Measurements from ENCODE around the gene CCDC71.
A peak's percentile ranks its signal among the peaks of the same experiment; 100 is the strongest.

The CCDC71 gene

GRCh38 chr3:49165771-49166751 lies at the start of gene CCDC71:
Gene CCDC71 (minus strand): TSS chr3:49166331. CDS start chr3:49164208, 2,123 bp downstream.
- DNase-seq (ENCODE audit: low read depth in 2 of 2): peak; percentile 56 to 70

GRCh38 chr3:49213998-49214397 lies 47.9 kb upstream of the CCDC71 start:
- no peak for DNase-seq (ENCODE audit: low read depth in 2 of 2)

- DNase-seq (ENCODE audit: low read depth in 2 of 2): no peak
These were observed 47.4 kb upstream of the CCDC71 start for GRCh38 chr3:49213541-49213943.

GRCh38 chr3:49199900-49200281 lies 33.8 kb upstream of the CCDC71 start:
- no peak for DNase-seq (ENCODE audit: low read depth in 2 of 2)

- DNase-seq (ENCODE audit: low read depth in 2 of 2): no peak
These were observed 33.2 kb upstream of the CCDC71 start for GRCh38 chr3:49199239-49199899.

GRCh38 chr3:49198611-49199230 lies 32.6 kb upstream of the CCDC71 start:
- DNase-seq (ENCODE audit: low read depth in 2 of 2): no peak

- DNase-seq (ENCODE audit: low read depth in 2 of 2): no peak
These were observed 32.0 kb upstream of the CCDC71 start for GRCh38 chr3:49198161-49198560.

GRCh38 chr3:49191741-49192140 lies 25.6 kb upstream of the CCDC71 start:
- DNase-seq (ENCODE audit: low read depth in 2 of 2): no peak

- DNase-seq (ENCODE audit: low read depth in 2 of 2): no peak
These were observed 17.7 kb upstream of the CCDC71 start for GRCh38 chr3:49183873-49184272.

- DNase-seq (ENCODE audit: low read depth in 2 of 2): no peak
These were observed 16.6 kb upstream of the CCDC71 start for GRCh38 chr3:49182682-49183081.

- no peak for DNase-seq (ENCODE audit: low read depth in 2 of 2)
These were observed 15.2 kb upstream of the CCDC71 start for GRCh38 chr3:49181351-49181750.

GRCh38 chr3:49180116-49180515 lies 14.0 kb upstream of the CCDC71 start:
- DNase-seq (ENCODE audit: low read depth in 2 of 2): no peak

GRCh38 chr3:49177073-49177472 lies 10.9 kb upstream of the CCDC71 start:
- no peak for DNase-seq (ENCODE audit: low read depth in 2 of 2)

- DNase-seq (ENCODE audit: low read depth in 2 of 2): no peak
These were observed 9.4 kb upstream of the CCDC71 start for GRCh38 chr3:49175530-49175929.

- no peak for DNase-seq (ENCODE audit: low read depth in 2 of 2)
These were observed 8.4 kb upstream of the CCDC71 start for GRCh38 chr3:49174397-49174985.

- no peak for DNase-seq (ENCODE audit: low read depth in 2 of 2)
These were observed 7.7 kb upstream of the CCDC71 start for GRCh38 chr3:49173792-49174170.

- DNase-seq (ENCODE audit: low read depth in 2 of 2): no peak
These were observed 7.1 kb upstream of the CCDC71 start for GRCh38 chr3:49173116-49173791.

GRCh38 chr3:49172551-49173041 lies 6.5 kb upstream of the CCDC71 start:
- no peak for DNase-seq (ENCODE audit: low read depth in 2 of 2)

GRCh38 chr3:49171775-49172500 lies 5.8 kb upstream of the CCDC71 start:
- no peak for DNase-seq (ENCODE audit: low read depth in 2 of 2)

GRCh38 chr3:49171119-49171774 lies 5.1 kb upstream of the CCDC71 start, which contains the start of gene KLHDC8B:
Gene KLHDC8B (plus strand): TSS chr3:49171598. CDS start chr3:49172770, 1,172 bp downstream.
- peak; percentile 62 to 64 for DNase-seq (ENCODE audit: low read depth in 2 of 2)

Measured in stimulated activated CD8-positive, alpha-beta memory T cell treated with anti-CD3 and anti-CD28 coated beads, Interleukin-7, amount 100 ng/mL, for 4 hours (primary cell).